ENCODE measurements around the gene PCNX3. TPM values are rescaled to one million over a fixed set of nuclear protein-coding genes. Genes with fewer than 3 reads are reported as not detected.

PCNX3 gene
- total RNA-seq, 2 donors from 2014 or later, result 47.8 to 56.0 TPM

DNA sequence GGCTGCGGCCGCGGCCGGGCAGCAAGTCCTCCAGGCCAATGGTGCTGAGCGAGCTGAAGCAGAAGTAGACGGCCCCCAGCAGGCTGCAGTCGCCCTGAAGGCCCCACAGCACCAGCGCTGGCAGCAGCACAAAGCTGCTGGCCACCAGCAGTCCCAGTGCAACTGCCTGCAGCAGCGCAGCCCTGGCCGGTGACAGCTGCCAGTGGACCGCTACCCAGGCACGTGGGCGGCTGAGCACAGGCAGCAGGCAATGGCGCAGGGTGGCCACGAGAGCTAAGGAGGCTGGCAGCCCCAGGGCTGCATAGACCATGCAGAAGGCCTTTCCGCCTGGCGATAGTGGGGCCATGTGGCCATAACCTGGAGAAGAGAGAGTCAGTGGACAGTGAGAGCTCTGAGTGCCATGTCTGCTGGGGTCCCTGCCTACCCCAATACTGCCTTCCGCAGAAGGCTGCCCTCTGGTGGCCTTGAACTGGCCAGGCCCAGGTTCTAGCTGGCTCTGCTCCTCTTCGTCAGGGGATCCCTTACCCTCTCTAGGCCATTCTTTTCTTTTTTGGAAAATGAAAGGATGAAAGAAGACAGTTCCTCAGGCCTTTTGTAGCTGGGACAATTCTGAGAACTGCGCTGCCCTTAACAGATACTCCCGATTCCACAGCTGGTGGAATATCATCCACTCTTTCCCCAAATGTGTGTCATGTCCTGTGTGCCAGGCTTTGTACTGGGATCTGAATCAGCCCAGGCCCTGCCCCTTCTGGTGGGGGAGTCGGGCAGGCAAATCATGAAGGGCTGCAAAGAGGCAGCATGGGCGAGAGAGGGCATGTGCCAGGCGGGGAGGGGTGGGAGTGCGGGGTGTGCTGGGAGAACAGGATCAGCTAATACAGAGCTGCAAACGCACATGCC lies 21.8 kb upstream of the PCNX3 start:
- ATAC-seq (no peak), DNase-seq (peak in 1 of 2 donors; percentile 63)
- intact Hi-C loops (cut with DNase I, micrococcal nuclease), result no loop called here

DNA sequence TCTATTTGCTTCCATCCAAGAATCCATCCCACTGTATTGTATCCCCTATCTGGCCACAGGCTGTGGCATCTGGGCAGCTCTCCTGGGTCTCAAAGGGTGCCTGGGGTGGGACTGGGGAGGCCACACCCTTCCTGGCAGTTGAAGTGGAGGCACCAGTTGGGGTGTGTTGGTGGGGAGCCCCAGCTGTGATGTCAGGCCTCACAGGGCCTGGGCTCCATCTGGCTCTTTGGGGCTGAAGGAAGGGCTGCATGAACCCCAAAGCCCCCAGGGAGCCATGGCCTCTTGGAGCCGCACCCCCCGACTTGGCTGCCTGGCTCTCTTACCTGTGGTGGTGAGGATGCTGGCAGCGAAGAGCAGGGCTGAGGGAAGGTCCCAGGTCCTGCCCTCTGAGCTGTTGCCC lies 20.4 kb upstream of the PCNX3 start:
- ATAC-seq (no peak), DNase-seq (no peak)
- intact Hi-C loops (cut with DNase I, micrococcal nuclease), result no loop called here

DNA sequence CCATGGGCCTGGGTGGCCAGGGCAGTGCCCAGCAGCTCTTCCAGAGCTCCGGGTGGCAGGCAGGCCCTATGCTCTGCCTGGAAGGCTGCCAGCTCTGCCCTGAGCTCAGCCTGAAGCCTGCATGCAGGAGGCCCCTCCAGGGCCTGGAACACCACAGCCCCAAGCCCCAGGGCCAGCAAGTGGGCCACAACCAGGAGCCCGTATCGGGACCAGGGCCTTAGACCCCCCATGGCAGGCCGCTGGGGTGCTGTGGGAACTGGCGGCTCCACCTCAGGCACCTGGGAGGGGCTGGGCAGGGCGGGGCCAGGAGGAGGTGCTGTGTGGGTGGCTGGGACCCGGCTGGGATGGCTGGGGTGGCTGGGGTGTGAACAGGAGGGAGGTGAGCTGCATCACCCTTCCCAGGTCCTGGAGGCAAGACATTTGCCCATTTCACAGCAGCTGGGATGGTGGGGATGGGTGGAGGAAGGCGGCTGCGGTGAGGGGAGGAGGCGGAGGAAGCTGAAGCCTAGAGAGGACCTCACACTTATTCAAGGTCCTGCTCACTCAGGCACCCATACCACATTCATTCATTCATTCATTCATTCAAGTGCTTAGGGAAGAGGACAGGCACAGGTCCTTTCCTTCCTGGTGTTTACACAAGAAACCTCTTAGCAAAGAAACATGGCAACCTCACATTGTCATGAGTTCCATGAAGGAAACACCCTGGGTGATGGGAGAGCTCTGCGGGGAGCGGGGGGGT lies 19.9 kb upstream of the PCNX3 start, which contains the start of gene KCNK7:
Gene KCNK7 (minus strand): TSS at position 258 of the 739 bp plus-strand sequence. CDS start 28 bp downstream, at position 230.
- ATAC-seq, result peak; percentile 39
- peak in 1 of 2 donors; percentile 47 for DNase-seq
- intact Hi-C loops (cut with DNase I, micrococcal nuclease), result no loop called here

DNA sequence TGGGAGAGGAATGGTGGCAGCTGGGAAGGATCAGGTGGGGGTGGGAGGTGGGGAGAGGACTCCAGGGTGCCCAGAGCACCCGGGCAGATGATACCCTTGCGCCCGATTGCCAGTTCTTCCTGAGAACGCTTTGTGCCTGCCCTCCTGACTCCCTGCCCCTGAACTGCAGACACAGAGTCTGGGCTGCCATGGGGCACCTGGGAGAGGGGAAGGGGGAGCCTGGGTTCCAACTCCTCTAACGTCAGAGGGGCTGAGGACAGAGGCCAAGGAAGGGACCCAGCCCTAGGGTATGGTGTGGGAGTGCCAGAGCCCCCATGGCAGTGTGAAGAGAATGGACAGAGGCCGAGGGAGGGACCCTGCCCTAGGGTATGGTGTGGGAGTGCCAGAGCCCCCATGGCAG lies 19.1 kb upstream of the PCNX3 start:
- ATAC-seq (no peak), DNase-seq (no peak)
- intact Hi-C loops (cut with DNase I, micrococcal nuclease), result no loop called here

DNA sequence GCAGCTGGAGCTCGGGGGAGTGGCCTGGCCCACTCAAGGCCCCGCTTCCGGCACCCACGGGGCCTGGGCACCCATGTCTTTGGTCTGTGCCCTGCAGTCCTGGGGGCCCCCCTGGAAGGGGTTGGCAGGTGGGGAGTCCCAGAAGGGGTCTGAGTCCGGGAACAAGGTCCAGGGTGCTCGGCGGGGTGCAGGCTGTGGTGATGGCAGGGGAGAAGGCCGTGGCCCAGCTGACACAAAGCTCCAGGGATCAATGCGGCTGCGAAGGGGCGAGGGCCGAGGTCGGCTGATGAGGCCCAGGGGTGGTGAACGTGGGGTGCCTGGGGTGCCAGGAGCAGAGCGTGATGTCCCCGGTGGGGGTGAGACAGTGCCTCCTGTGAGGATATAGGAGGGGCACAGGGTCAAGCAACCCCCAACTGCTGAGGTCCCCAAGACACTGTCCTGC lies 17.3 kb upstream of the PCNX3 start:
- DNase-seq (no peak), ATAC-seq (no peak)
- intact Hi-C loops (cut with DNase I, micrococcal nuclease), result no loop called here

DNA sequence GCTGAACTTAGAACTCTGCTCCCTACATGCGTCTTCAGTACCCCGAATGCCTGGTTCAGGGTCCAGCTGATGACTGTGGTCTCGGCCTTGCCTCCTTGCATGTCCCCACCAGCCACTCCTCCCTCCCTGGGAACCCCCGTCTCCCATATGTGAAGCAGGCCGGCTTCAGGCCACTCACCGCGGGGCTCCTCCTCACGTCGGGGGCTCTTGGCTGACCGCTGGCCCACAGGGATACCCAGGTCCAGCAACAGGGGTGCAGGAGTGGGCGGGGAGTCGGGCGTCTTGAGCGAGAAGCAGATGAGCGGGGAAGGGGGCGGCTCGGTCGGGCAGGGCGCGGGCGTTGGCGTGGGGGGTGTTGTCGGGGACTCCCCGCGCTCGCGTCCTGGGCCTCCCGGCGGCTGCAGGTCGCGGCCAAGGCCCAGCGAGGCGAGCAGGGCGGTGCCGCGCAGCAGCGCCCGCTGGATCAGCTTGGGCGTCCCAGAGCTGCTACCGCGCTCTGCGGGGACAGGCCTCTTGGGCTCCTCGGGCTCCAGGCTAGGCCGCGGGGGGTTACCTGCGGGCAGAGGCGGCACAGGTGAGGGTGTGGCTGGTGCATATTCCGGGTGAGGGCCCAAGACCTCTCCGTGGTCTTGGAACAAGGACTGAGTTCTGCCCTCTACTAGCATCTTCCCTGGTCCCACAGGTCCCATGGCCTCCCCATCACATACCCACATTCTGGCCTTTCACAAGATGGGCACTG lies 16.2 kb upstream of the PCNX3 start:
- ATAC-seq, result no peak
- DNase-seq, result no peak
- intact Hi-C loops (cut with DNase I, micrococcal nuclease), result no loop called here

DNA sequence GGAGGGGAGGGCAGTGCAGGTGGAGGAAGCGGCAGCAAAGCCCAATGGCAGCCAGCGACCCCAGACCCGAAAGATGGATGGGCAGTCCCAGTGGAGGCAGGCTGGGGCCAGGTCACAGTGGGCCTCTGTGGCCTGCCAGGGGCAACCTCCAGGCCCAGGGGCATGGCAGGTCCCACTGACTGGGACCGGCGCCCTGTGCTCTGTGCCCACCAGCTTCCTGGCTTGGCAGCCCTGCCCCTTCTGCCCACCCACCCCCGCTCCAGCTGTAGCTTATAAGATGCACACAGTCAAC lies 15.7 kb upstream of the PCNX3 start:
- intact Hi-C loops (cut with DNase I, micrococcal nuclease), result no loop called here
- ATAC-seq (no peak), DNase-seq (no peak)

DNA sequence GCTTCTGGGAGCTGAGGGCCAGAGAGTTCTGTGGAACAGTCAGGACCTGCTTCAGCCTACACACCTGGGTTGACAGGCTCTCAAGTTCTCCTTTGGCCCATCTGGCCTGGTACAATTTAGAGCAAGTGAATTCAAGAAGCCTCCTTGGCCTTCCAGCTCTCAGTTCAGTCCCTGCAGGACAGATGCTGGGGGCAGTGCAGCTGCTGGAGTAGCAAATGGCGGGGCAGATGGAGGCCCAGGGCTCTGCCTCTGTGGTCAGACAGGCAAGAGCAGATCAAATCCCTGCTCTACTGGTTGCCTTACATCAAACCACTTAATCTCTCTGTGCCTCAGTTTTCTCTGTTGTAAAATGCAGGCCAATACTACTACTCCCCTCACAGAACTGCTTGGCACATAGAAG lies 11.3 kb upstream of the PCNX3 start:
- intact Hi-C loops (cut with DNase I, micrococcal nuclease), result no loop called here
- DNase-seq, result no peak
- no peak for ATAC-seq

DNA sequence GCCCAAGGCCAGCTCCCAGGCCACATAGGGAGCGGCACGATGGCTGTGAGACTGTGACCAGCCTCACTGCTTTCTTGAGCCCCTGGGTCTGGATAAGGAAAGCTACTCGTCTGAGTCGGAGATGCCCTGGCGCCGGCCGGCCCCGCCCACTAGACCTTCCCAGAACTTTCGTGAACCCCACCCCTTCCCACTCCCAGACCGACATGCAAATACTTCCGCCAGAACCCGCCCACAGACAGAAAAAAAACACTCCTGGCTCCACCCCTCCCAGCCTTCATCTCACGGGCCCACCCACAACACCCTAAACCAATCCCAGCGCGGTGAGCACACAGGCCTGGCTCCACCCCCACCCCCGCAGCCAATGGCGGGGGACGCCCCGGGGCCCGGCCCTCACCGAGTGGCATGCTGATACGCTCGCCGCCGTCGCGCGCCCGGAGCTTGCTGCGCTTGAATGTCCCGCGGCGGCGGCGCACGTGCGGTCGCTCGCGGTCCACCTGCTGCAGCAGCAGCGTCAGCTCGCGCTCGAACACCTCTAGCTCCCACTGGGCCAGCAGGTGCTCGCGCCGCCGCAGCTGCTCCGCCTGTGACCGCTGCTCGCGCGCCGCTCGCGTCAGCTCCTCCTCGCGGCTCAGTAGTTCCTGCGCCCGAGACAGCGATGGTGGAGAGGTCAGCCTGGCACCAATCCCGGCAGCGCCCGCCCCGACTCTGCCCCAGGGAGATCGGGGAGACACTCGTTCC lies 8.5 kb upstream of the PCNX3 start:
- intact Hi-C loops (cut with DNase I, micrococcal nuclease), result no loop called here
- DNase-seq (peak; percentile 89 to 91), ATAC-seq (peak; percentile 97)

DNA sequence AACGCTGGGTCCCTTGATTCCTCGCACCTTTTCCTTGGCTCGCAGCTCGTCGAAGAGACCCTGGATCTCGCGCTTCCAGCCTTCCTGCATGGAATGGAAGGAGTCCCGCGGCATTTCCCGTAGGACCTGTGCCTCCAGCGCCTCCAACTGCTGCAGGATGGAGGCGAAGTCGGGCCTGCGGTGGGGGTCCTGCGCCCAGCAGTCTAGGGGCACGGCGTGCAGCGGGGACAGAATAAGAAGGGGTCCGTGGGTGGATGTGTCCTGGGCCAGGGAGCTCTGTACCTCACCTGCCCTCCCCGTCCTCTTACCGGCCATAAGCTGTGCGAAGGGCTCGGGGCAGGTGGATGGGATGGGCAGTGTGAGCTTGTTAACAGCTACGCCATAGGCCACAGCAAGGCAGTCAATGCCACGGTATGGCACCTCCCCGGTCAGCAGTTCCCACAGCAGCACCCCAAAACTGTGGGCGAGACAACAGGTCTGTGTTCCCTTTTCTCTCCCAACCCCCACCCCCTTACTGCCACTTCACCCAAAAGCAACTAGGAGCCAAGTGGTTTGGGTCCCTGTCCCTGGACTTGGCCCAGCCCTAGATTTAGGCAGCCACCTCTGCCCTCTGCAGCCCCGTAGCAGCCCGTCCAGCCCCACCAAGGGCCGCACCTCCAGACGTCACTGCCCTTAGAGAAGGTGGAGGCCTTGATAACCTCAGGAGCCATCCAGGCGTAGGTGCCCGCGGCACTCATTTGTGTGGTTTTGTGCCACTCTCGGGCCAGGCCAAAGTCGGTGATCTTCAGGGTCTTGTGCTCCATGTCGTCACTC lies 7.8 kb upstream of the PCNX3 start:
- ATAC-seq (no peak), DNase-seq (no peak)
- intact Hi-C loops (cut with DNase I, micrococcal nuclease), result no loop called here

DNA sequence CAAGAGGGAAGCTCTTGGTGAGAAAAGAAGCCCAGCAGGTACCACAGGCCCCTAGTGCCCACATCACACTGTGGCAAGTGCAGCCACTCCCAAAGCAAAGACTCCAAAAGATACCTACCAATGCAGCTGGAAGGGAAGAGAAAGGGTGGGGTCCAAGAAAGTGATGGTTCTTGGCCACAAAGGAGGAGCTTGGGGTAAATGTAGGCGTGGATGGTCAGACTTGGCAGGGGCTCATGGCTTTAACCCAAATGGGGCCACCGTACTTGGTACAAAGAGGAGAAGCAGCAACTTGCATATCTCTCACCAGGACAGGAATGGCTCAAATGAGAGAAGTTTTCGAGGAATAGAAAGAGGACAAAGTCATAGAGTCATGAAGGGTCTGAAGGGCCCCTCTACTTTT lies 6.3 kb upstream of the PCNX3 start:
- DNase-seq (no peak), ATAC-seq (no peak)
- intact Hi-C loops (cut with DNase I, micrococcal nuclease), result no loop called here

DNA sequence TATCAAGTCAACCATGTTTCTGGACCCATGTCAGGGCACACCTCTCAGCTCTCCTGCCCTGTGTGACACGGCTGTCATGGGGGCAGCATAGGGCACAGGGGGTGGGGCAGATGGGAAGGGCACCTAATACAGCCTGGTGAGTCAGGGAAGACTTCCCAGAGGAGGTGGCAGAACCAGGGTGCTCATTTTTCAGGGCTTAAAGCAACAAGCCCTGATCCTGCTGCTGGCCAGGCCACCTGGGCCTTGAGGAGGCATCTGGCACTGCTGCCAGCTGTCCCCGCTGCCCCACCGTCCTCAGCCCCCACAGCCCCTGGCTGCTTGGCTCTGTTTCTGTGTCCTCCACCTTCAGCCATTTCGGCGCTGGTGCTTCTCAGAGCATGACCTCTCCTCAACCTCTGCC lies 5.9 kb upstream of the PCNX3 start:
- ATAC-seq, result no peak
- DNase-seq, result no peak
- intact Hi-C loops (cut with DNase I, micrococcal nuclease), result no loop called here

DNA sequence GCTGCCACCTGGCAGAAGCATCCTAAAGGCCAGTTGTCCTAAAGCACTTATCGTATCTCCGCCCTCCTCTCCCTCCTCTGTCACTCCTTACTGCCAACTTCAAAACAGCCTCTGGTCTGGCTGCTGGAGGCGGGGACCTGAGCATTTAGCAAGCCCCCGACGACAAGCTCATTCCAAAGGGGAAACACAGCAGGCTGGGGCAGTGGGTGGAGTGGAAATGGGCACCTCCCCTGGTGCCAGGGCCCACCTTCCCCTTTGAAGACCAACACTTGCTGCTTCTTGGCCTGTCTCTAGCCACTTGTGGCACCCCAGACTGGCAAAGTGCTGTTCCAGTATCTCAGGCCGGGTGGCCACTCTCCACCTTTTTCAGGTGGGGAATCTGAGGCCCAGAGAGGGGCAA lies 5.2 kb upstream of the PCNX3 start:
- DNase-seq, result no peak
- ATAC-seq, result no peak
- intact Hi-C loops (cut with DNase I, micrococcal nuclease), result no loop called here

DNA sequence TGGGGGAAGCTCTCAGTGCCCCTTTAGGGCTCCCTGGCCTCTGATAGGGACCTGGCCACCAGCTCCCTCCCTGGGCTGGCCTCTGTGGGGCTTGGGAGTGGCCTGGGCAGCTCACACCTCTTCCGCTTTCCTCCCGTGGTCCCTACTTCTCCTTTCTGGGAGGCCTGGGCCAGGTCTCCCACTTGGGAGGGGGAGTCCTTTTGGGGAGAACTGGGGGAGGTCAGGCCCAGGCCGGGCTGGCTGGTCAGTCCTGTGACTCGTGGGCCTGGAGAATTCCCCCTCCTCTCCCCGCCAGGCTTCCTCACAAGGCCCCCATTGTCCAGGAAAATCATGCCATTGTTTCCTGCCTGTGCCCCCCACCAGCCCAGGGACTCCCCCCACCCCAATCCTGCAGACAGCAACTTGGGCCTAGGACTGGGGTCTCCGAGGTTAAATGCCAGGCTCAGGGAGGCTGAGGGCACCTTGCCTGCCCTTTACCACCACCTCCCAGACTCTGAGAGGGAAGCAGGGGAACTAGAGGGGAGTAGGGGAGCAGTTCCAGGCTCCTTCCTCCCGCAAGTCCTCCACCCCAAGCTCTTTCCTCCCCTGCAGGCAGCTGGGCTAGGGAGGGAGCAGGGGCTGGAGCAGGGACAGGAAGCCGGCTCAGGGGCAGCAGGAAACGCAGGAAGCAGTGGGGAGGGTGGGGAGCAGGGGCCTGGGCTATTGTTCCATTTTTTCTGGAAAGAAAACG lies 4.4 kb upstream of the PCNX3 start:
- intact Hi-C loops (cut with DNase I, micrococcal nuclease), result no loop called here
- ATAC-seq, result no peak

DNA sequence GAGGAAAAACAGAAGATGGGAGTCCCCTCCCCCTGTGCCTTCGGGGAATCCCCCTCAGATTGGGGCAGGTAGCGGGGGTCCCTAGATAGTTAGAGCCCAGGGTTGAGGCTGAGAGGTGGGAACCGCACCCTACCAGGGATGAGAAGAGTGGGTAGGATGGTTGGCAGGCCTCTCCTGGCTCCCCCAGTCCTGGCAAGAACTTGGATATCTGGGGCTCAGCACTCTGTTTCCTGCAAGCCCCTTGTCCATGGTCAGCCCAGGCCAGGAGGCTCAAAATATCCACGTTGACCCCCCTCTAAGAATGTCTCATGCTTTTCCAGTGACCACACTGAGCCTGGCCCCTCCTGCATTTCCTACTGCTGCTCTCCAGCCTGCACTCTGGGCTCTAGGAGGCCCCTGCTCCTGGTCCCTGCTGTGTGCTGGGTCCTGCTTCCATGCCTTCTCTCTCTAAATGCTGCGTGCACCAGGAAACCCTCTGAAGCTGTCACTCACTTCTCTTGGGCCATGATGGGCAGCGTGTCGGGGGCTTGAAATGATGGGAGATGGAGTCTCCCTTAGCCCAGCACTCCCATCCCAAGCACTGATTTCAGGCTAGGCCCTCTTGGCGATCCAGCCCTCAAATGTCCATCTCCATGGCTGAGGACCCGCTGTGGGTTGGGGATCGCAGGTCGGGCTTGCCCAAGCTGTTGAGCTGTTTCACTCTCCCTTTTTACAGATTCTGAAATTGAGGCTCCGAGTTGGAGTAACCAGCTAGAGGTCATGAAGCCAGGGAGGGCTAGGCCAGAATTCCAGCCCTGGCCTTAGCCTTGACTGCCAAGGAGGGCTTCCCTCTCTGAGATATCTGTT lies 3.6 kb upstream of the PCNX3 start:
- ATAC-seq (no peak), DNase-seq (no peak)
- intact Hi-C loops (cut with DNase I, micrococcal nuclease), result no loop called here

More for the DNA sequence above, 4.4 kb upstream of the PCNX3 start:
- no peak for DNase-seq

DNA sequence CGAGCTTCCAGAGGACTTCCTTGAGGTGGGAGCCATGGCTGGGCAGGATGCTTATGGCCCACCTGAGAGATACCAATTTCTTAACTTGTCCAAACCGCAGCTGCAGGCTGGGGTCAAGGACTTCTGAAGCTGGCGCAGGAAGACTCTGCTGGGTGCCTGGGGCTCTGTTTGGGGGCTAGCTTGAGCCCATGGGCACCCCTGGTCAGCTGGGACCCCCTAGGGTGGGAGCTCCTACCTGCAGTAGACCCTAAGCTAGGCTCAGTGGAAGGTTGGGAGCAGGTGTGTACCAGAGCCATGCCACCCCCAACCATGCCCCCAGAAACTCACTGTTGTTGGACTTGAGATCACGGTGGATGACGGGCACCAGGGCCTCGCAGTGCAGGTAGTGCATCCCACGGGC lies 2.9 kb upstream of the PCNX3 start:
- no peak for ATAC-seq
- intact Hi-C loops (cut with DNase I, micrococcal nuclease), result no loop called here
- DNase-seq, result no peak

All from left colon (tissue), 2 donors.